ENCODE measurements around the gene SRRD. TPM values are rescaled to one million over a fixed set of nuclear protein-coding genes. Genes with fewer than 3 reads are reported as not detected.
"Not testable (repeated sequence)": the region's sequence is repeated elsewhere in the genome, so short reads cannot be mapped to it uniquely, and the experiment has no call there.

Gene SRRD
- total RNA-seq, 2 donors from 2014 or later = 15.1 to 18.7 TPM

- DNase-seq (no peak), ATAC-seq (no peak)
- no peaks in the 10 kb centered on the region for H3K27me3 Mint-ChIP-seq
- peaks cover 4% of the 10 kb centered on the region for H3K36me3 Mint-ChIP-seq (ENCODE audit: low read depth)
- H3K4me1 Mint-ChIP-seq = no peaks in the 10 kb centered on the region
- H3K4me3 Mint-ChIP-seq = no peak overlapping the region
- H3K9me3 ChIP-seq (ENCODE audit: control insufficient read depth, low read length, poor library complexity, severe bottlenecking) = no peaks in the 10 kb centered on the region
- H3K27ac Mint-ChIP-seq = no peak overlapping the region
These were observed 42.4 kb downstream of the SRRD start for GRCh38 chr22:26525946-26526564.

GRCh38 chr22:26527167-26527566 is 43.5 kb downstream of the SRRD start:
- no peaks in the 10 kb centered on the region for H3K27me3 Mint-ChIP-seq
- no peaks in the 10 kb centered on the region for H3K9me3 ChIP-seq (ENCODE audit: control insufficient read depth, low read length, poor library complexity, severe bottlenecking)
- H3K27ac Mint-ChIP-seq = no peak overlapping the region
- ATAC-seq = no peak
- H3K36me3 Mint-ChIP-seq (ENCODE audit: low read depth) = peaks cover 6% of the 10 kb centered on the region
- DNase-seq = no peak
- H3K4me1 Mint-ChIP-seq = no peaks in the 10 kb centered on the region
- no peak overlapping the region for H3K4me3 Mint-ChIP-seq

- Mint-ChIP-seq H3K4me1 (no peaks in the 10 kb centered on the region), H3K36me3 (ENCODE audit: low read depth) (peaks cover 6% of the 10 kb centered on the region), H3K27ac (no peak overlapping the region), H3K4me3 (no peak overlapping the region), H3K27me3 (no peaks in the 10 kb centered on the region)
- ATAC-seq = no peak
- DNase-seq = no peak
- H3K9me3 ChIP-seq (ENCODE audit: control insufficient read depth, low read length, poor library complexity, severe bottlenecking) = no peaks in the 10 kb centered on the region
These were observed 44.1 kb downstream of the SRRD start for GRCh38 chr22:26527574-26528465.

GRCh38 chr22:26528518-26528917 is 44.8 kb downstream of the SRRD start:
- not testable (repeated sequence) for H3K4me3 Mint-ChIP-seq; ATAC-seq; DNase-seq; H3K36me3 Mint-ChIP-seq (ENCODE audit: low read depth); H3K27me3 Mint-ChIP-seq; H3K4me1 Mint-ChIP-seq; H3K9me3 ChIP-seq (ENCODE audit: control insufficient read depth, low read length, poor library complexity, severe bottlenecking); H3K27ac Mint-ChIP-seq

GRCh38 chr22:26529345-26529744 is 45.7 kb downstream of the SRRD start:
- Mint-ChIP-seq H3K27me3 (no peaks in the 10 kb centered on the region), H3K4me1 (no peaks in the 10 kb centered on the region), H3K36me3 (ENCODE audit: low read depth) (peaks cover 4% of the 10 kb centered on the region), H3K4me3 (no peak overlapping the region), H3K27ac (no peak overlapping the region)
- H3K9me3 ChIP-seq (ENCODE audit: control insufficient read depth, low read length, poor library complexity, severe bottlenecking) = no peaks in the 10 kb centered on the region
- ATAC-seq (no peak), DNase-seq (no peak)

GRCh38 chr22:26534171-26534855 is 50.6 kb downstream of the SRRD start:
- ATAC-seq (no peak), DNase-seq (no peak)
- Mint-ChIP-seq H3K36me3 (ENCODE audit: low read depth) (peaks cover 12% of the 10 kb centered on the region), H3K4me1 (peaks cover 11% of the 10 kb centered on the region), H3K27ac (no peak overlapping the region), H3K4me3 (no peak overlapping the region), H3K27me3 (no peaks in the 10 kb centered on the region)
- no peaks in the 10 kb centered on the region for H3K9me3 ChIP-seq (ENCODE audit: control insufficient read depth, low read length, poor library complexity, severe bottlenecking)

- peaks cover 12% of the 10 kb centered on the region for H3K4me1 Mint-ChIP-seq
- H3K36me3 Mint-ChIP-seq (ENCODE audit: low read depth) = peaks cover 12% of the 10 kb centered on the region
- no peaks in the 10 kb centered on the region for H3K27me3 Mint-ChIP-seq
- ATAC-seq = no peak
- no peak for DNase-seq
- H3K9me3 ChIP-seq (ENCODE audit: control insufficient read depth, low read length, poor library complexity, severe bottlenecking) = no peaks in the 10 kb centered on the region
- peak overlapping the region; percentile 21 for H3K27ac Mint-ChIP-seq
- H3K4me3 Mint-ChIP-seq = peak overlapping the region; percentile 45
These were observed 51.4 kb downstream of the SRRD start for GRCh38 chr22:26534874-26535602.

GRCh38 chr22:26535603-26535908 is 51.9 kb downstream of the SRRD start:
- Mint-ChIP-seq H3K4me3 (peak overlapping the region; percentile 45), H3K36me3 (ENCODE audit: low read depth) (peaks cover 12% of the 10 kb centered on the region), H3K4me1 (peaks cover 12% of the 10 kb centered on the region)

GRCh38 chr22:26536056-26536761 is 52.5 kb downstream of the SRRD start:
- no peak for ATAC-seq
- peaks cover 14% of the 10 kb centered on the region for H3K4me1 Mint-ChIP-seq
- H3K27ac Mint-ChIP-seq = no peak overlapping the region
- no peak overlapping the region for H3K4me3 Mint-ChIP-seq
- H3K9me3 ChIP-seq (ENCODE audit: control insufficient read depth, low read length, poor library complexity, severe bottlenecking) = no peaks in the 10 kb centered on the region
- no peak for DNase-seq
- H3K36me3 Mint-ChIP-seq (ENCODE audit: low read depth) = peaks cover 9% of the 10 kb centered on the region
- no peaks in the 10 kb centered on the region for H3K27me3 Mint-ChIP-seq

More at GRCh38 chr22:26535603-26535908, 51.9 kb downstream of the SRRD start:
- no peaks in the 10 kb centered on the region for H3K9me3 ChIP-seq (ENCODE audit: control insufficient read depth, low read length, poor library complexity, severe bottlenecking)
- H3K27me3 Mint-ChIP-seq = no peaks in the 10 kb centered on the region
- peak; percentile 36 for ATAC-seq
- peak overlapping the region; percentile 21 for H3K27ac Mint-ChIP-seq
- no peak for DNase-seq

GRCh38 chr22:26536762-26537134 is 53.1 kb downstream of the SRRD start:
- Mint-ChIP-seq H3K27ac (no peak overlapping the region), H3K4me3 (no peak overlapping the region), H3K4me1 (peaks cover 14% of the 10 kb centered on the region), H3K36me3 (ENCODE audit: low read depth) (peaks cover 8% of the 10 kb centered on the region), H3K27me3 (no peaks in the 10 kb centered on the region)
- no peak for DNase-seq
- no peaks in the 10 kb centered on the region for H3K9me3 ChIP-seq (ENCODE audit: control insufficient read depth, low read length, poor library complexity, severe bottlenecking)
- no peak for ATAC-seq

GRCh38 chr22:26540119-26540518 is 56.4 kb downstream of the SRRD start:
- no peaks in the 10 kb centered on the region for H3K9me3 ChIP-seq (ENCODE audit: control insufficient read depth, low read length, poor library complexity, severe bottlenecking)
- Mint-ChIP-seq H3K4me1 (peaks cover 16% of the 10 kb centered on the region), H3K27ac (no peak overlapping the region), H3K36me3 (ENCODE audit: low read depth) (peaks cover 8% of the 10 kb centered on the region), H3K4me3 (no peak overlapping the region), H3K27me3 (no peaks in the 10 kb centered on the region)
- ATAC-seq = no peak
- DNase-seq = no peak

- DNase-seq (no peak), ATAC-seq (no peak)
- H3K4me1 Mint-ChIP-seq = peaks cover 13% of the 10 kb centered on the region
- H3K36me3 Mint-ChIP-seq (ENCODE audit: low read depth) = peaks cover 8% of the 10 kb centered on the region
- no peaks in the 10 kb centered on the region for H3K9me3 ChIP-seq (ENCODE audit: control insufficient read depth, low read length, poor library complexity, severe bottlenecking)
- no peaks in the 10 kb centered on the region for H3K27me3 Mint-ChIP-seq
- H3K4me3 Mint-ChIP-seq = no peak overlapping the region
- H3K27ac Mint-ChIP-seq = no peak overlapping the region
These were observed 57.6 kb downstream of the SRRD start for GRCh38 chr22:26541167-26541819.
